HG03103 (cell line): ENCODE results near the gene ELMO1.
A peak's percentile ranks its signal among the peaks of the same experiment; 100 is the strongest.

Experiments
- ATAC-seq: cut with Tn5 transposase; IDR thresholded peaks from one replicate; pipeline ENCODE4 v1.9.1; 2021; ENCODE audit warnings: low read depth; ENCODE audit not compliant: unreplicated experiment

ELMO1 gene

DNA sequence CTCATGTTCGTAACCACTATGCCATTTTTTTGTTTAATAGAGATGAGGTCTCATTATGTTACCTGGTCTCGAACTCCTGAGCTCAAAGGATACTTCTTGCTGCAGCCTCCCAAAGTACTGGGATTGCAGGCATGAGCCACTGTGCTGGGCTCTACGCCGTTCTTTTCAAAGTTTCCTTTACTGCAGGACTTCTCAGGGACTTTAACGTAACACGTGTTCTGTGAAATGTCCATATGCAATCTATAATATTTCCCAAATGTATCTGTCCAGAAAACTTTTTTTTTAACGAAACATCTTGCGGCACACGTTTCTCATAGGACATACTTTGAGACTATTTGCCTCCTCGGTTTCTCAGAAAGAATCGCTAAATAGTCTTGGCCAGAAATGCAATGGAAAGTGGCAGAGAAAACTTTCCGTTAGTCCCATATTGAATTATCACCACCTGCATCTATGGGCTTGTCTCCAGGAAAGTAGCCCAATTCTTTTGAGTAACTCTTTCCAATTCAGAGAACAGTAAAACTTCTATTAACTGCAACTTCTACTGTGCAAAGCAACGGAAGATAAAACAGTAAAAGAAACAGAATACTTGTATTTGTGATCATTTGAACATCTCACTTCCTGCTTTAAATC is 96.3 kb downstream of the ELMO1 start:
- ATAC-seq: no peak

DNA sequence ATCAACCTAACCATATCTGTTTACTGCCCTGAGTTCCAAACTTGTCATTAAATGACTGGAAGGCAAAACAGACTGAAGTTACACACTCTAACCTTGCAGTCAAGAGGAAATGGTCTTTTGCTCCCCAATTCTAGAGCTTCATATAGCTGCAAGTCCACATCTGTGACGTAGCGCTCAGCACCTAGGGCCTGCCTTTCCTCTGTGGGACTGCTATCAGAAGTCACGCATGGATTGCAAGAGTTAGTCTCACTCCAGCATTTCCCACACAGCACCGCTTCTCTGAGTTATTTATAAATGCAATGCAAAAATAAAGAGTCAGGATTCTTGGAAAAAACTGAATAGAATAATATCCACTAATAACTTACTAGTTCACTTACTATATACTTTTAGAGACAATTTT is 96.9 kb downstream of the ELMO1 start:
- no peak for ATAC-seq

DNA sequence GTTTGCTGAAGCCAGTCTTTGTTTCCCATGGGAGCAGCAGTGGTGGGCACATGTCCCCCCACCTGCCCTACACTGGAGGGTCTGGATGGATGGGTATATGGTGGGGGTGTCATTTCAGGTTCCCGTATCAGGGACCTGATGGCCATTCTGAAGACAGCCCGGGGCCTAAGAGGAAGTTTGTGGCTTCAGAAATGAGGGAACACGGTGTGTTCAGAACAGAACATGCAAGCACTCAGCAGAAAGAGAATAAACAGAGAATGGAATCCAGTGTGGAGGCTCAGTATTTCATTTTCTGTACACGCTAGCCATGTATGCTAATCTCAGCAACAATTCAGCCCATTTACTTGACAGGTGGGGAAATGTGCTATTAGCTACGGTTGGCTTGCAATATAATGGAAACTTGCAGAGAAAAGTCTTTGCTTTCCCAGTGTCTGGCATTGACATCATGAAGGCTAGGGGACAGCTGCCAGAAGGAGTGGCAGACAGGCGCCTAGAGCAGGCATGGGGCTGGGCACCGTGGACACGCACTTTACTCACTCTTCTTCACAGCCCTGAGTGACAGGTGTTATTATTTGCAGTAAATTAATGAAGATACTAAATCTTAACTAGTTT is 98.6 kb downstream of the ELMO1 start:
- ATAC-seq: no peak

DNA sequence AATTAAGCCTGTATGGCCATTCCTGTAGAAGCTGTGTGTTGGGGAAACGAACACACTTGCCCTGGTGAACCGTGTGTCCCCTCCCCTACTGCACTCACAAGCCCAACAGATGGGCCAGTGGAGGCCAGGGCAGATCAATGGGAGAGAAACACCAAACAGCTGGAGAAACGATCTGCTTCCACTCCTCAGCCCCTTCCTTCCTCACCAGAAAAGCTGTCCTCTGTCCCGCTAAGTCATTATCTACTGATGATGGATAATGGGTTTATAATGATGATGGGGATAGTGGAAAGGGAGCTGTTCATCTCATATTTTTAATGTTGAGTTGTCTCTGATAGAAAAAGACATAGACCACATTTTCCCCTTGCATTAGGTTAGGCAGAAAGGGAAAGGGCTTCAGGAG is 99.7 kb downstream of the ELMO1 start:
- no peak for ATAC-seq

DNA sequence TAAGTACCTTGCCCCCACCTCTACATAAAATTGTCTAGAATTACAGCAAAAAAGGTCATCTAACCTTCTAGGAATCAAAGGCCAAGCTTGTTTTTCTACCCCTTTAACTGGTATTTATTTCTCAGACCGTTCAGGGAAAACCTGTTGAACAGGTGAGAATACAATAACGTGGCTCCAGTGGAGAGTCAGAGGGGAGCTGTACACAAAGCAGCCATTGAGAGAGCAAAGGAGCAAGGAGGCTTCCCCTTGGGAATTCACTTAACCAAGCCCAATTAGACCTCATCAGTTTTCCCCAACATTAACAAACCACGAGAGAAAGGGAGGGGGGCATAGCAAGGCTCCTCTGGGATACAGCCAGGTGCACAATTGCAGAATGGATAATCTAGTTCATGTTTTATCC is 101.9 kb downstream of the ELMO1 start:
- ATAC-seq: no peak

DNA sequence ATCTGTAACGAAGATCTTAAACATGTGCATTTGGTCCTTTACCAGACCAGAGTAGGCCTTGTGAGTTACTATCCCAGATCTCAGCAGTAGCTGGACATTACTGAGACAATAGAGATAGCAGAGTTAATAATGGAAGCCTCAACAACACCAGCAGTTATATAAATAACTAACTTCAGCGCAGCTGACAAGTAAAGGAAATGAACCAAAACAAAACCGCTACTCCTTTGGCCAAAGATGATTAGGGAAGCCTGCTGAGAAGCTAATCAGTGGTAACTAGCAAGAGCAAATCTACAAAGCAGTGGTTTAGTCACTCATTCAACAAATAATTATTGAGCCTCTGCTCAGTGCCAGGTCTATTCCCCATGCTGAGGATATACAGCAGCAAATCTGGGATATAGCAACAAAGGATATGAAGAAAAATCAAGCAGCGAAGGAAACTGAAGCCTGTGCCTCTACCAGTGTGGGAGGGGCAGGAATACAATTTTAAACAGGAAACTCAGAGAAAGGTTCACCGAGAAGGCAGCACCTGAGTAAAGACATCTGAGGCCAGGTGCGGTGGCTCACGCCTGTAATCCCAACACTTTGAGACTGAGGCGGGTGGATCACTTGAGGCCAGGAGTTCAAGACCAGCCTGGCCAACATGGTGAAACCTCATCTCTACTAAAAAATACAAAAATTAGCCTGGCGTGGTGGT is 103.6 kb downstream of the ELMO1 start:
- no peak for ATAC-seq

DNA sequence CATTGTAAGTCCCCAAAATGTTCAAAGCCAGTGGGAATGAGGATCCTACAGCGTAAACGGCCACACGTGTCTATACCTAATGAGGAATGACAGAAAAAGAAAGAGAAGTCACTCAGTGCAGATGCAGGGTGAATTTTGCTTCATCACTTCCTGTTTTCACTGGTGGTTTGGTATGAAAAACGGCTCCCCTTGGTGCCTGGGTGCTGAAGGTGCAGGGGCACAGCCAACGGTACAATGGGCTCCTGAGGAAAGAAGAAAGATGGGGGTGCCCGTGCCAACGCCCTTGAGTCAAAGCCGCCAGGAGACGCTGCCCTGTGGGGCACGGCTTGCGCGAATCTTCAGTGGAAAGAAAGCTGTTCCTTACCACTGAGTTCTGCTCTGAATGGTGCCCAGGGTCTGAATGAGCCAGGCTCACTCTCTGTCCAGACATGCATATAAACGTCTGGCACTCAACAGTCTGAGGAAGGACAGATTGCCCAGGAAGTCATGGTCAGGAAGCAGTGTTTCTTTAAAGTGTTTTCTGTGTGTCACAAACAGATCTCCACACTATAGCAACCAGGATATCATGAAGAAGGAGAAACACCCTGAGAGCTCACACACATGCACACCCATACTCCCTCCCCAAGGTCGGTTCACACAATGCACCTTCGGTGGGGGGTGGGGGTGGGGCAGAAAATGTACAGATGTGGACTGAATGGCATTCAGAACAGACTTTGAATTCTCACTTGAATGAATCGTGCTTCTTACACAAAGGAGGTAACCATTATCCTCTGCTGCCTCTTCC is 105.8 kb downstream of the ELMO1 start:
- peak; percentile 52 for ATAC-seq

DNA sequence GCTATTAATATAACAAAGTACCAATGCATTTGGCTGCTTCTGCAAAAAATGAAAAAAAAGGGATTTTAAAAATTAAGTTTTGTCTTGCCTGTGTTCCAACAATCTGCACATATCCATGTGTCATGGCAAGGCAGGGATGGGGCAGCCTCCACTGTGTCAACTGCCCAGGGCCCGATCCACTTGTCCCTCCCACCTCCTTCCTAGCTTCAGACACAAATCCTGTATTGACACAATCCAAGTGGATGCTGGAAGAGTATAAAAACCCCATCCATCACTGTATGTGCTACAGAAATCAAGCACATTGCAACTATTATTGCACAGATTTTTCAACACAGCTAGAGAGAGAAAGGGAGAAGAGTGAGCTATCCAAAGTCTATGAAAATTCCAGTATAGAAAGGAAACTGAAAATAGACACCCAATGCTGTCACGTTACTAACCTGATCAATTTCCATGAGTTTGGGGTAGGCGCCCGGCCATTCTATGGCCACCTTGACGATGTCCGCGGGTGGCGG is 106.4 kb downstream of the ELMO1 start:
- no peak for ATAC-seq

DNA sequence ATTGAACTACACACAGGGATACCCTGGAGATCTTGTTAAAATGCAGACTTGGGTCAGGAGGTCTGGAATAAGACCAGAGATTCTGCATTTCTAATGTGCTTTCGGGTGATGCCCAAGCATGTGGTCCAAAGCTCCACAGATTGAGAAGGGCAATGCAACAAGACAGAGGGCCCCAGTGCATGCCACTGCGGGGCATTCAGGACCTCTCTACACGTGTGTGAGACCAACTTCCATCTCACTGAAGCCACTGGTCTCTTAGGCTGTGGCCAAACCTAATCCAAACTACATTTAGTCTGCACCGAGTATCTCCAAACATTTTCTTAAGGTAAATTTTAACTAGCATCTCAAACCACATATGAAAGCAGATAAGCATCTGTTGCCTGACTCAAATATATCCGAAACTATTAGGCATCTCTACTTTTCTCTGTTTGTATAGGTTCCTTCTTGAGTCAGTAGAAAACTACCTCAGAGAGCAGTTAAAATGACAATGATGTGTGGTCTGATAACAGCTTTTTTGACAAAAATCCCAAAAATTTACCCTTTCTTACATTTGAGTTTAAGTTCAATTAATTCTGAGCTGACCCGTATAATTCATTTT is 107.5 kb downstream of the ELMO1 start:
- ATAC-seq: peak; percentile 30

DNA sequence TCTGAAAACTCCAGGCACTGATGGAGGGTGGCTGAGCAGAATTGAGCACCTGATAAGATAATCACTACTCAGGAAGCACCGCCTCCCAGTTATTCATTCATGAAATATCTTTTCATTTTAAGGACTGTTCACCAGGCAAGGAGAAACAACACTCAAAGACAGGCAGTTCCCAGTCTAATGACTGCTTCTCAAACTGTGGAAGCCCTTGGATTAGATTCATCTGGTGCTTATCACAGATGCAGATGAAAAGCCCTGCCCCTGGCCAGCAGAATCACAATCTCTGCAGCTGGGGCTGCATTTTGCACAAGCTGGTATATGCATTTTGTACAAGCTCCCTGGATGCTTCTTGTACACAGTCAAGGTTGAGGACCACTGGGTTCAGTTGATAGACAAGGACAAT is 109.7 kb downstream of the ELMO1 start:
- no peak for ATAC-seq

DNA sequence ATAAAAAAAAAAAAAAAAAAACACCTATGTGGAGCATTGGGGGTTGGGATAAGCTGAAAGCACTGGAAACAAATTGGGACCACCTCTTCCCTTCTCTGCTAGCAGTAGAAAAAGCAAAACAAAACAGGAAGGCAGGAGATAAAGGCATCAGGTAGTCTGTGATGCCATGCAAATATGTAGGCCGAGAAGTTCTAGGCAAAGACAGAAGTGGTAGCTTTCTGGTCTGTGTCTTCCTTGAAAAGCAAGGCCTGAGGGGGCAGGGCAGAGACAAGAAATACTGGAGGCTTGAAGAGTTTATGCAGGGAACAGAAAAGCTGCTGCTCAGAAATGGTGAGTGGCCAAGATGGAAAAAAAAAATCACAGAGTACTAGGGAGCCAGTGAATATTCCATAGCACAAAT is 111.1 kb downstream of the ELMO1 start:
- ATAC-seq: no peak

DNA sequence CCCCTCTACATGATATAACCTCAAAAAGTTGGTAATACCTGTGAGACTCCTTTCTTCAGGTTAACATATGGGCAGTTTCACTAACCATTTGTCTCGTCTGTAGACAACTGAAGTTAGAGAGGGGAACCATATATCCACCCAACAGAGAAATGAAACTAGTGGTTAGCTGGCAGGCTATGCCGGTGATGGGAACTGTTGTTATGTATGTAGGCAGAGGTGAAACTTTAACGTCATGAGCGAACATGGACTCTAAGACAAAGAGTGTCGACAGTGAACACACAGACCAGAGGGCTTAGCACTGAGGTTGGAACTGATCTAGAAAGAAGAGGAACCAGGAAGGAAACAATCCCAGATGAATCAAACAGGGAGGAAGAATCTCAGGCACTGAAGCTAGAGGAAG is 112.4 kb downstream of the ELMO1 start:
- peak; percentile 94 for ATAC-seq

DNA sequence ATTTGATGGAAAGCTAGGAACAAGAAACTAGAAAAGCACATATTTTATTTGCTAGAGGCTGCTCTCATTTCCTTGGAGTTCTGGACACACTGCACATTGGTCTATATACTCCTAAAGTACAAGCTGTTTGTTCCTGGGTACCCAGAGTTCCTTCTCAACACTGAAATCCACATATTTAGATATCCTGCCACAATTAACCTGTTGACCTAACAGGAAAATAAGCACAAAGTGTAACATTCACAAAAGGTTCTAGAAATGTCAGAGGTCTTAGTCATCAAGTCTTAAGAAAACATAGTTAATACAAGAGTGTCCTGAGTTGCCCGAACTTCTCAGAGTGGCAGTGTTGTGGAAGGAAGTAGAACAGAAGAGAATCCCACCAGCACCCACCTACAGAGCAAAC is 115.6 kb downstream of the ELMO1 start:
- ATAC-seq: no peak

DNA sequence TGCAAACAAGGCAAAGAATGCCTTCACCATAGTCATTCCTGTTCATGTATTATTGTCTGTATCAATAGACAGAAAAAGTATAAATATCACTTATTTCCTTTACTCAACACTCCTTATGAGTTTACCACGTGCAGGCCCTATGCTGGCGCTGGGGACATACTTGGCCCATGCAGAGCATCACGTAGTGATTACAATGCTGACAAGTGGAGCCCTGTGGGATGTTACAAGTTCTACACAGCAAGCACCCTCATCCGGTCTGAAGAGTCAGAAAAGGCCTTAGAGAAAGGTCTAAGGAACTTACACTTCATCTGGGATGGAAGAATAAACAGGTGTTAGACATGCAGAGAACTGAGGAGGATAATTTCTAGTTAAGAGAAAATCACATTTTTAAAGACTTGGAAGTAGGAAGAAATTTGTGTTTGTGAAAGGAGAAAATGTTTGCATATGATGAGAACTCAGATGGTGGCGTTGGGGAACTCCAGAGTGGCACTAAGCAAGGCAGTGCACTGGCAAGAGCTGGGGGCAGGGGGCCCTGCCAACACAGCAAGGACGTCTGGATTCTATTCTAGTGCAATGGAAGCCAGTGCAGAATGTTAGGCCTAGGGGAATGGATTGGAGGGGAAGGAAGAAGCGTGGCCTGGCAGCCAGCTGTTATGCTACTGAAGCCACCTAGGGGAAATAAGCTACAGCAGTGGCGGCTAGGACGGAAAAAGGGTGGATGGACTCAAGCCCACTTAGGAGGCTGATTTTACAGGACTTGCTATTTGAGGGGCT is 116.2 kb downstream of the ELMO1 start:
- no peak for ATAC-seq

DNA sequence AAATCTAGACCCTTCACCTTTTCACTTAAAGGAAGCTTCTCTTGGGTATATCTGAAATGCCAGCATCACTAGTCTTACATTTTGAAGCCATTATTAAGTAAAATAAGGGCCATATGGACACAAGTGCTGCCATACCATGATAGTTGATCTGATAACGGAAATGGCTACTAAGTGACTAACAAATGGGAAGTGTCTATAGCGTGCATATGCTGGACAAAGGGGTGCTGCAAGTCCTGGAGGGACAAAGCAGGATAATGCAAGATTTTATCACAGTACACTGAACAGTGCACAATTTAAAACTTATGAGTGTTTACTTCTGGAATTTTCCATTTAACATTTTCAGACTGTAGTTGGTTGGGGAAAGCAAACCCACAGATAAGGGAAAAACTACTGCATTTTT is 117.9 kb downstream of the ELMO1 start:
- no peak for ATAC-seq

DNA sequence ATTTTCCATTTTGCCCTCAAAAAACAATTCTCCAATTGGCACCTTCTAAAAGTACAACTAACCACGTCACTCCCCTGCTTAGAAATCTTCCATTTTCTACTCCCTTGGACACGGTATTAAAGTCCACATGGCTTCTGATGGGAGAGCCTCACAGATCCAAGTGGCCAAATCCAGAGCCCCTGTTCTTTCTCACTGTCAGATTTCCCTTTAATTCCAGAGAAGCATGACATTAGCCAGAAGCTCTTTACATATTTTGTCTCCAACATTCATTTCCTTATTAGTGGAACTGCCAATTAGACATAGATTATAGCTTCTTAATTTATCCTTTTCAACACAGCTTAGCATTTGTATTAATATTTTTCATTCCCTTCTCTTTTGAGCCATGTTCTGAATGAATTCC is 118.7 kb downstream of the ELMO1 start:
- no peak for ATAC-seq

DNA sequence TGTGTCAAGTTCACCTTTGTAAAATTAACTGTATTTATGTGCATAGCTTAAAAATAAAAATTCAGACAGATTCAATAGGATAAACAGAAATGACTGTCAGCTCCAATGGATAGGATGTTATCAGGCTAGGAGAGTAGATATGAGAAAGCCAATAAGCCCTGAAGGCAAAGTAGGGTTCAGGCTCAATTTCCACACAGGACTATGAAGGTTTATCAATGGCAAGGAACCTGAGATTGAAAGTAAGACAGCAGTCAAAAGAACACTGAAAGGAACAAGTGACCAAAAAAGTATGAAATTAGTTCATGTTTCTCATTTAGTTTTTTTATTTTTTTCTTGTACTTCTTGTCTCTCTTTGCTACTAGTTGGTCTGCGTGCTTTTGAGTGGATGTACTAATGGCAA is 121.4 kb downstream of the ELMO1 start:
- no peak for ATAC-seq

DNA sequence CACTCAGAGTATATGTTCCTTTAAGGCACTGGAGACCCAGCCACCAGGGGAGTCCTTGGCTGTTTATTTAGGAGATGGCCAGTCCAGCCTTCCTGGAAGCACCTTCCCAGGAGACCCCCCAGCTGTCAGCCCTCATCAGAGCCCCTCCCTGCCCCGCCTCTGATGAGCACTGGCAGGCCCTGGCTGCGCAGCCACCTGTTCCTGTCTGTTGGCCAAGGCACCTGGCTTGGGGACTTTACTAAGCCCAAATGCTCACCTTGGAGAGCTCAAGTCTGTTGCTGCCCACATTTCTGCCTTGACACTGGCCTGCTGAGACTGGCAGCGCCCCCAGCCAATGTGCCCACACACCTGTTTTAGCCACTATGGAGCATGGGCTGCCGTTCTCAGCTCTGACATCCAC is 124.7 kb downstream of the ELMO1 start:
- no peak for ATAC-seq

DNA sequence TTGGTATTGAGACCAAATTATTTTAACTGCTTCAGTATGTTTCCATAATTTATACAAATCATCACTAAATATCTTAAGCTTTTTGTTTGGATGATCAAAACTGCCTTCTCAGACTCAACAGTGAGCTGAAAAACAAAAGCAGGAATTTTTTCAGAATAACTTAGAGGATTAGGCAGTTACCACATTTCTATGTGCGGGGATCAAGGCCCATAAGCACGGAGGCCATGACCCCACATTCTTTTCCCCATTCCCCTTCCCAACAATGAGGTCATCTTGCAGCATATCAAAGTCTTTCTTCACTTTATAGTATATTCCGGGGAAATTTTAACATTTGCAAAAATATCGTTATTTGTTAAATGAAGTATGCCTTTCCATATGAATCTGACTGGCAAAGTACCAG is 125.8 kb downstream of the ELMO1 start:
- no peak for ATAC-seq

DNA sequence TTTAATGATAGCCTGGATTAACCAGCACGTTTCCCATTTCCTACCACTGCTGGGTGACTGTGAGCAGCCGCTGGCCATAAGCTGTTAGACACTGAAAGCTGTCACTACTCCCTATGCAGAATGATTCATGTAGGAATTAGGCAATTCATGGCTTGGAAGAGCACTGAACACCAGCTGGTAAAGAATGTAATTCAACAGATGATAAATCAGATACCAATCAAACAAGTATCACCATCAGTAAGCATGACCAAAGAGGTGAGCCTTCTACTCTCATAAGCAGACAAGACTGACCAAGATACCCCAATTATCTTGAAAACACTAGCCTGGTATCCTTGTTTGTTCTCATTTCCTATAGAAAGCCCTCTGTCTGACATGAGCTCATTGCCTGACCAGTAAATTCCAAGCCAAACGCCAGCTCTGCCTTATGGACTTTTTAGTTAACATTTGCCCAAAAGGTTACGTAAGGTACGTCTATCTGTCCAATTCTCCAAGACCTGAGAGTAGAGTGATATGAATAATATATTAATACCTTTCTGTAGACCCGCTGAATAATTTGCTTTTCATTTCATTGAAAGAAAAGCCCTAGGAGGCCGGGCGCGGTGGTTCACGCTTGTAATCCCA is 127.7 kb downstream of the ELMO1 start:
- no peak for ATAC-seq
